ENCODE measurements around the gene SLC17A5. TPM values are rescaled to one million over a fixed set of nuclear protein-coding genes. Genes with fewer than 3 reads are reported as not detected.
"Not testable (repeated sequence)": the region's sequence is repeated elsewhere in the genome, so short reads cannot be mapped to it uniquely, and the experiment has no call there.

Gene SLC17A5
- total and polyA plus RNA-seq, 4 donors, result 9.1 to 19.3 (median 11.3) TPM

GRCh38 chr6:73680289-73680918, 26.6 kb upstream of the SLC17A5 start:
- no peaks in the 10 kb centered on the region for H3K36me3 ChIP-seq (ENCODE audit: control insufficient read depth in 4 of 4, insufficient read depth in 3 of 4, low read depth in 1 of 4, low read length in 3 of 4)
- WGBS, result 60% methylated on average over 5 of the region's 5 CpGs
- TF ChIP-seq RAD21 (IDR thresholded peaks at IDR 0.05), result no peak
- no peak for TF ChIP-seq TAF1 (conservative IDR thresholded peaks at IDR 0.05)
- no peak for TF ChIP-seq REST (IDR thresholded peaks at IDR 0.05)
- TF ChIP-seq YY1 (IDR thresholded peaks at IDR 0.05), result no peak
- TF ChIP-seq HNF4G (IDR thresholded peaks at IDR 0.05), result no peak
- TF ChIP-seq FOXA1 (IDR thresholded peaks at IDR 0.05), result no peak
- no peak for TF ChIP-seq GABPA (IDR thresholded peaks at IDR 0.05 in 1 of 2, conservative IDR thresholded peaks at IDR 0.05 in 1 of 2)
- TF ChIP-seq SP1 (IDR thresholded peaks at IDR 0.05), result no peak
- TF ChIP-seq ATF3 (IDR thresholded peaks at IDR 0.05), result no peak

GRCh38 chr6:73679846-73680245, 26.1 kb upstream of the SLC17A5 start:
- H3K27ac ChIP-seq (ENCODE audit: low read depth in 1 of 2, low read length in 2 of 2); H3K4me1 ChIP-seq (ENCODE audit: control insufficient read depth in 4 of 4, insufficient read depth in 4 of 4, low read length in 3 of 4); H3K9ac ChIP-seq (ENCODE audit: low read depth in 1 of 2, low read length in 2 of 2); H3K4me3 ChIP-seq (ENCODE audit: low read depth in 1 of 3, low read length in 3 of 3); H3K9me3 ChIP-seq (ENCODE audit: control insufficient read depth in 4 of 4, low read length in 3 of 4); H3K27me3 ChIP-seq (ENCODE audit: control insufficient read depth in 4 of 4, insufficient read depth in 4 of 4, low read length in 3 of 4); H3K36me3 ChIP-seq (ENCODE audit: control insufficient read depth in 4 of 4, insufficient read depth in 3 of 4, low read depth in 1 of 4, low read length in 3 of 4); DNase-seq (ENCODE audit: low spot score): not testable (repeated sequence)
- WGBS, result 78% methylated on average over 5 of the region's 5 CpGs

More at GRCh38 chr6:73680289-73680918, 26.6 kb upstream of the SLC17A5 start:
- DNase-seq (ENCODE audit: low spot score), result no peak
- Histone ChIP-seq H3K27ac (ENCODE audit: low read depth in 1 of 2, low read length in 2 of 2) (no peak overlapping the region), H3K4me3 (ENCODE audit: low read depth in 1 of 3, low read length in 3 of 3) (no peak overlapping the region), H3K9ac (ENCODE audit: low read depth in 1 of 2, low read length in 2 of 2) (no peak overlapping the region), H3K4me1 (ENCODE audit: control insufficient read depth in 4 of 4, insufficient read depth in 4 of 4, low read length in 3 of 4) (peaks cover 0 to under 1% (median 0%) of the 10 kb centered on the region in 4 donors), H3K27me3 (ENCODE audit: control insufficient read depth in 4 of 4, insufficient read depth in 4 of 4, low read length in 3 of 4) (no peaks in the 10 kb centered on the region), H3K9me3 (ENCODE audit: control insufficient read depth in 4 of 4, low read length in 3 of 4) (no peaks in the 10 kb centered on the region)

GRCh38 chr6:73679009-73679408, 25.2 kb upstream of the SLC17A5 start:
- no peak overlapping the region for H3K27ac ChIP-seq (ENCODE audit: low read depth in 1 of 2, low read length in 2 of 2)
- 71% methylated on average over 3 of the region's 3 CpGs for WGBS
- H3K9ac ChIP-seq (ENCODE audit: low read depth in 1 of 2, low read length in 2 of 2), result no peak overlapping the region
- H3K27me3 ChIP-seq (ENCODE audit: control insufficient read depth in 4 of 4, insufficient read depth in 4 of 4, low read length in 3 of 4), result no peaks in the 10 kb centered on the region
- H3K4me1 ChIP-seq (ENCODE audit: control insufficient read depth in 4 of 4, insufficient read depth in 4 of 4, low read length in 3 of 4), result peaks cover 0 to 2% (median 0%) of the 10 kb centered on the region in 4 donors
- no peaks in the 10 kb centered on the region for H3K9me3 ChIP-seq (ENCODE audit: control insufficient read depth in 4 of 4, low read length in 3 of 4)
- TF ChIP-seq NR2F2 (IDR thresholded peaks at IDR 0.05) (no peak), HNF4G (IDR thresholded peaks at IDR 0.05) (no peak), EGR1 (IDR thresholded peaks at IDR 0.05; ENCODE audit: low read depth in 2 of 2) (no peak), RXRA (IDR thresholded peaks at IDR 0.05) (no peak), FOXA2 (IDR thresholded peaks at IDR 0.05) (no peak), RAD21 (IDR thresholded peaks at IDR 0.05) (no peak), REST (IDR thresholded peaks at IDR 0.05) (no peak), SP1 (IDR thresholded peaks at IDR 0.05) (no peak)
- DNase-seq (ENCODE audit: low spot score), result no peak
- H3K4me3 ChIP-seq (ENCODE audit: low read depth in 1 of 3, low read length in 3 of 3), result no peak overlapping the region
- no peaks in the 10 kb centered on the region for H3K36me3 ChIP-seq (ENCODE audit: control insufficient read depth in 4 of 4, insufficient read depth in 3 of 4, low read depth in 1 of 4, low read length in 3 of 4)
